Glomerular endothelial cell (primary cell): Measurements from ENCODE around the gene ARHGAP26. TPM values are rescaled to one million over a fixed set of nuclear protein-coding genes. Genes with fewer than 3 reads are reported as not detected.

Source experiments
- DNase-seq: peaks from one replicate; pipeline ENCODE4 v3.0.0-alpha.2; 2011; ENCODE audit warnings: low read depth, low spot score; ENCODE audit errors: extremely low read depth
- total RNA-seq: library from RNA; depleted of rRNA; stranded (reverse); fragments of >200 nt; gene quantifications from 2 replicates; pipeline ENCODE4 v1.2.3, GENCODE V29; 2015

The ARHGAP26 gene
- total RNA-seq, 1 donor from 2014 or later = 33.1 TPM

DNA sequence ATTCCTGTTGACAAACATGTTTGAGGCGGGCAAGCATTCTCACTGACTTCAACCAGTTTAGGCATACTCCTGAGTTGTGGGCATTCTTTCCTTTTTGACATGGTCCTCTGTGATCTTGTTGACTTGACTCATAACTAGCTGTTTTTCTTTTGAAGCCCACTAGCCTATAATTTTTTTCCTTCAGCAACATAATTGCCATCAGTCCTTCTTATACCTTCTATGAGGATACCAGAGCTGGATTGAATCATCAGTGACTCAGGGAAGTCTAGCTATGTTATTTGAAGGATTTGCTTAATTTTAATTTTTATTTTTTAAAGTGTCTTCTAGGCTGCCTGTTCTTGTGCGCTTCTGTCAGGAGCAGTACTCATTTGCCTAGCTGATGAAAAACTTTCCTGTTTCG lies 373.8 kb downstream of the ARHGAP26 start:
- DNase-seq = no peak

DNA sequence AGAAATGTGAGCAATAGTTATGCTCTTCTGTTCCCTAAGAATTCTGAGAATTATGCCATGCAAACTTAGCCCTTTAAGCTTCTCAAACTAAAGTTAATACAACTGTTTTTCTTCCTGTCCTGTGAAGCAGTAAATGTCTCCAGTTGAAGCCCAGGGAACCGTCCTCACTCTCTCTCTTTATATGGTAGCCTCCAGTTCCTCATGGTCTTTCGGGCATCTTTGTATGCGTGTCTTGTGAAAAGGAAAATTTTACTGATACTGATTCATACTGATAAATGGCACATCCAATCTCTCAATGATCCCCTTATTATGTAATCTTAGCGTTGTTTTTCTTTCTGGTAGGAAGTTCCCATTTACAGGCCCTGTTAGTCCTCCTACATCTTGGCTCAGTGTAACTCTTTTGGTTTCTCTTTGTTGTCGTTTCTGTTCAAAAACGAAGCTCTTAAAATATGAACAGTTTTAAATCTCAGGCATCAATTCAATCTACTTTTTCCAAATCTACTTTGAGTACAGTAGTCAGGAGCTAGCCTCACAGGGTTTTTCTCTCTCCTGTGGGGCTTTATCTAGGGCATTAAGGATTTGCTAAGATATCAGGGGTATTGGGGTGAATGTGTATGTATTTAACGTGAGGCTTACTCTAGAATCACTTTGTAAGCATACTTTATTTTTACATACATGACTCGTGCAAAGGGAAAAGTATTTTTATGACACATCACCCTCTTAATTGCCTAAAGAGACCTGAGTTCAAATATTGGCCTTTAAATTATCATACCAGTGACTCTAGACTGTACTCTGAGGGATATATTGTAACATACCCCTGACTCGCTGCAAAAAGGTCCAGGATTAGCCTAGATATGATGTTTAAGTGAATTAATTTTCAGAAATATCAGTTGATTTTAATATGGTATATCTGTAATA lies 375.3 kb downstream of the ARHGAP26 start:
- DNase-seq = no peak

DNA sequence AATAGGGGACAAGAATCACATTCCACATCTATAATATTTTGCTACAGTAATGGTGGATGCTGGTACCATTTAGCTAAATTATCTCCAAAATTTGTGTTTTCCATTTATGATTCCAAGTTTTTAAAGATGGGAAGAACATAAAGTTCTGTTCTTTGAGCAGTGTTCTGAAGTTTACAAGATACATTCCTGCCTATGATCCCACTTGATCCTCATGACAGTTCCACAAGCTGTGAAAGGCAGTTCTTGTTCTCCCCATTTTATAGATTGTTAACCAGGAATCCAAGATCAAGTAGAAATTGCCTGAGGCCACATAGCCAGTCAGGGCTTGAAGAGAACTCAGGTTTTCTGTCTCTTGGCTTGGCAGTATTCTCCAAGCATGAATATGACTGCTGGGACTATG lies 376.0 kb downstream of the ARHGAP26 start:
- no peak for DNase-seq

DNA sequence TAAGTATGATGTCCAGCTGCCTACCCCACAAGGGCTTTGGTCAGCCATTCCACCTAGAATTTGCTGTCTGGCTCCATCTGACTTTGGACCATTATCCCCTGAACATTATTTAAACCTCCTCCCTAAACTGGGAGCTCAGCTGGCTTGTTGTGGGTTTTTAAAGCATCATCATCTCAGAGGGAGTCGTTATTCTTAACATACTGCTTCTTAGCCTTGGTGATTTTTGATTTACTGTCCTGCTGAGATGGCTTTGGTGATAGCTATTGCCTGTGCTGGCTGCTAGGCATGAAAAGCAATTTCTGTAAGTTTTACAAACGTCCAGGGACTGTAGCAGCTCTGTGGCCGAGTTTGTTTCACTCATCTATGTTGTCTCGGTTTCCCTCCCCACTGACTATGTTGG lies 377.2 kb downstream of the ARHGAP26 start:
- no peak for DNase-seq

DNA sequence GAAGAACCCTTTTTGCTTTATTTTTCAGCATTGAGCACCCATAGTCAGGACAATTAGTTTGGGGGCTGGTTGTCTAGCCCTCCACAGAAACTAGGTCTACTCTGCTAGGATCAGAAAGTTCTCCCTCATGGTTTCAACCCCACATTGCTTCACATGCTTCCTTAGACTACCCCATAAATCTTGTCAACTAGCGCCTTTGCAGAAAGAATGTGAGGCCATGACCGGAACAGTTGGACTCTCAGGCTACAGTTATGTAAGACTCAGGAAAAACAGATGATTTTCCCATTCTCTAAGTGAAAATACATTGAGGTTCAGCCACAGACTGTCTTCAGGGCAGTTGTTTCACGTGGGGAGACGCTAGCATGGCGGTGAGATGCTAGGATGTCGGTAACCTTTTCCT lies 377.7 kb downstream of the ARHGAP26 start:
- no peak for DNase-seq

DNA sequence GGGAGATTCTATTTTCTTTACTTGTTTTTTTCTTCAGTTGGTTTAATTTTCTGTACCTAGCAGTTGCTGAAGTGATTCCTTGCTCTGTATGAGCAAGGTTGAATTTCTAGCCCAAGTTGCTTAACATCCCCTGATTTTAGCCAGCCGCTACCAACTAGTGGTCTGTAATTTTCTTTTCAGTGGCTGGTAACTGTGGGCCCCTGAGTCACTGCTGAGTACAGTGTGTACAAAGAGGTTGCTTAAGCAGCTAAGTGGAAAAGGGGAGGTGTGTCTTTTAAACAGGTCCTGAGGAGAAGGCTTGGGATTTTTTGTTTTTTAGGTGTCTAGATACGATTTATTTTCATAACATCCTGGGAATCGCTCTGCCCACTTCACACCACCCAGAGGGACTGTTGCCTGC lies 378.6 kb downstream of the ARHGAP26 start:
- no peak for DNase-seq

DNA sequence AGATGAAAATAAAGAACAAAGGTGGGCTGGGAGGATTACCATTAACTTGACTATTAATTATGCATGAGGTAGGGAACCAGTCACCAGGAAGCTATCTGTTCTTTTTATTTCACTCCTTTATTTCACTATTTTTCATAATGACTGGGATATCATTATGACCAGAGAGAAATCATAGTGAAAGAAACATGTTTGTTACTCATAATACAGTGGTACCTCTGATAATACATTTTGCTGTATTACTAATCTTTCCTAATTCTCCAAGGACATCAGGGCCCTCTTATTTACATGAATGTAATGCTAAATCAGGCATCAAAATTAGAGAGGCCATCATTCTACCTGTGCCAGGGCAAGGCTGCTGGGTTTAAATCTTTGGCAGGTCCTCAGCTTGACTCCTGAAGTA lies 379.6 kb downstream of the ARHGAP26 start:
- DNase-seq = no peak

DNA sequence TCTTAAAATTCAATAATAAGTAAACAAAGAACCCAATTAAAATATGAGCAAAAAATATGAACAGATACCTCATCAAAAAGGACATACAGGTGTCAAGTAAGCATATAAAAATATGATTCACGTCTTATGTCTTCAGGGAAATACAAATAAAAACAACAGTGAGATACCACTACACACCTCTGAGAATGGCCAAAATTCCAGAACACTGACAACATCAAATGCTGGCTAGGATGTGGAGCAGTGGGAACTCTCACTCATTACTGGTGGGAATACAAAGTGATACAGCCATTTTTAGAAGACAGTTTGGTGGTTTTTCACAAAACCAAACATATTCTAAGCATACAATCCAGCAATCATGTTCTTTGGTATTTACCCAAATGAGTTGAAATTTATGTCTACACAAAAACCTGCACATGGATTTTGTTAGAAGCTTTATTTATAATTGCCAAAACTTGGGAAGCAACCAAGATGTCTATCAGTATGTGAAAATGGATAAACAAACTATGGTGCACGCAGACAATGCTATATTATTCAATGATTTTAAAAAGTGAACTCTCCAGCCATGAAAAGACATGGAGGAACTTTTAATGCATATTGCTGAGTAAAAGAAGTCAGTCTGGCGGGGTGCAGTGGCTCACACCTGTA lies 381.0 kb downstream of the ARHGAP26 start:
- DNase-seq = no peak

DNA sequence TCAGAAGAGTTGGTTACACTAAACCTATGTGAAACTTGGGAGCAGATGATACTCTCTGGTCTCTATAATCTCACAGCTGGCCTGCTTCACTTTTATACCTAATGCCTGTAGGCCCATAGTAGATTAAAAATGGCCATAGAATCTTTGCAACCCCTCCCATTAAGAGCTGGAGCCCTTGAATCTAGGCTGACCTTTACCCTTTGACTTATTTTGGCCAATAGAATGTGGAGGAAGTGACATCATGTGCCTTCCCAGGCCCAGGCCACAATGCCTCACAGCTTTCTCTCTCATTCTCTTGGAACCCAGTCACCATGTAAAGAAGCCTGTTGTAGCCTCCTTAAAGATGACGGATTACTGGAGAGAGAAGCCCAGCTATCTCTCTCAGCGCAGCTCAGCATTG lies 382.3 kb downstream of the ARHGAP26 start:
- DNase-seq = no peak

DNA sequence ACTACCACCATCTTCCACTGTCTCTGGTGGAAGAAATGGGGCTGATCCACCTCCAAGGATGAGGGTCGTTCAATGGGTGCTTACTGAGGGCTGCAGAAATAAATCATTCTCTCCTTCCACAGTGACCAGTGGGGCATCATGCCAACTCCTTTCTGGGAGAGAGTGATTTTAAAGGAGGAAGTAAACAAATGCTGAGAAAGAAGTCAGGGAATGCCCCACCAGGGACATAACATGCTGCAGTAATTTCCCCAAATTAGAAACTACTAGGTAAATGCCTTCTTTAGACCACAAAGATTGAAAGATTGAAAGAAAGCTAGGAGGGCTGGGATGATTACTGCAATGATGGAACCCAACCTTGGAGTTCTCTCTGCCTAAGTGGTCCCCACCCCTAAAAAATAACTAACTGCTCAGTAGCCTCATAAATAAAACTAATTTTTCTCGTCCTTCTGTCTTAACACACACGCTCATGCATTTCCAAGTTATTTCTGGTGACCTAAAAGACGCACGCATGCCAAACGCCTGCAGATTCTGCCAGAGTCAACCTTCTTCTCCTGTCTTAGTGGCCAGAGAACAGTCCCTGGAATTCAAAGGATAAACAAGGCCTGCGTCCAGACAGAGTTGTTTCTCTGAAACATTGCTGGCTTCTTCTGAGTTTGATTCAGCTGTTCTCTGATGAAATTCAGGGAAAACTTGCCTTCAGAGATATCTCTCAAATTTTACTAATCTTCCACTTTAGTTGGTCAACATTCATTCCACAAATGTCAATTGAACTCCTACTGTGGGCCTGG lies 383.3 kb downstream of the ARHGAP26 start:
- no peak for DNase-seq

DNA sequence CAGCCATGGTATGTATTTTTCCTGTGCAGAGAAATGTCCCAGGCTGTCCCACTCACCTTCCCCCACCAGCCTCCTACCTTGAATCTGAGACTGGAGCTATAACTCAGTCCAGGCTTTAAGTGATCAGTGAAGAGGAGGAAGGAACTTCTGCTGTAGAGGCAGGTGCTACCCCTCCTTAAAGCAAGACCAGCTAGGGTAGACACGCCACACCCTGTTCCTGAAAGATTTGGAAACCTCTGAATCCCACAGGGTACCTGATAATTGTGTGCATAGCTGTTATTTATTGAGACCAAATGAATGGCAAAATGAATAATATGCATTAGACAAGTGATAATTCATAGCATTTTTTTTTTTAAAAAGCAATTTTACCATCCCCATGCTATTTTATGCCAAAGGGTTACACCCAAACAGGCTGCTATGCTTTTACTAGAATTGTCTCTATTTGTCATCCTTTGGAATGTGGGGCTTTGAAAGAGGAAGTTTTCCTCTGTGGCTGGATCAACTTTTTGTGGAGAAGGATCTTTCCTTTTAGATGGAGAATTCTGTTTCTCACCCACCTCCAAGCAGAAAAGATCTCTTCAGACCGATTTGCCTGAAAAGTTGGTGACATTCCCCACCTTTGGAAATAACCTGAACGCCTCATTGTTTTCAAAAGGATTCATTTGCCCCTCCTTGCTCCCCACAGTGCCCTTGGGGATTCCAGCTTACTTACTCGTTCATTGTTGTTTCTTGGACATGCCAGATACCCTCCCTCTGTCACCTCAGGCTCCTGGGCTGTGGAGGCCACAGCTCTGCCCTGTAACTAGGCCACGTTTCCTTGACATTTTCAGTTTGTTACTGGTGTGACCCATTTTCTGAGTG lies 384.6 kb downstream of the ARHGAP26 start:
- no peak for DNase-seq

DNA sequence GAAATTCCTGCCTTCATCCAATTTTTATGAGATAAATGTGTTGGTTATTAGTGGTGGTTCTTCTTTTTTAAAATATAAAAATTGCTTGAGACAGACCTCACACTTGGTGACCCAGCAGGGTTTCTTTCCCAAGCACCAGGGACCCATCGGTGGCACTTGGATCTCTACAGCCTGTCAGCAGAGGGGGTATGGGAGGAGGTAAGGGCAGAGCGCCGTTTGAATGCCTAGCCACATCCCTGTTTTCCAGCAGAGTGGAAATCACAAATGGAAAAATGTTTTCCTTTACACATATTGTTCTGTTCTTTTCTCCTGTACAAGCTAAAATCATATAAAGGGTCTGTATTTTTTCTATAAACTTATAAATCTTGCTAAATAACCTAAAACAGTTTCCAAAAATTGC lies 385.3 kb downstream of the ARHGAP26 start:
- no peak for DNase-seq

DNA sequence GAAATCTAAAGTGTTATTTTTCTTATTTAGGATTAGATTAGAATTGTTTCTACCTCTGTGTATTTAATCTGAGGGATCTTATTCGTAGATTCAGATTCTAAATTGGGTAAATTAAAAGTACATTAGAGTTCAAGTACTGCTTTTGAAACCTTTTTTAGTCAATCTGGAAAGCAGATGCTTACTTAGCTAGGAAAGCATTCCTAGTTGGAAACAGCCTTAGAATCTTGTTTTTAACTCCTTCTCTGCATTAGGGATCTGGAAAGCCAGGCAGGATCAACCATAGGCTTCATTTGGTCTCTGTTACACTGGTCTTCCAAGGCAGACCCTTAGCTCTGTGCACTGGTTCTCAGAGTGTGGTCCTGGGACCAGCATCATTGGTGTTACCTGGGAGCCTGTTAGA lies 385.9 kb downstream of the ARHGAP26 start:
- DNase-seq = no peak

DNA sequence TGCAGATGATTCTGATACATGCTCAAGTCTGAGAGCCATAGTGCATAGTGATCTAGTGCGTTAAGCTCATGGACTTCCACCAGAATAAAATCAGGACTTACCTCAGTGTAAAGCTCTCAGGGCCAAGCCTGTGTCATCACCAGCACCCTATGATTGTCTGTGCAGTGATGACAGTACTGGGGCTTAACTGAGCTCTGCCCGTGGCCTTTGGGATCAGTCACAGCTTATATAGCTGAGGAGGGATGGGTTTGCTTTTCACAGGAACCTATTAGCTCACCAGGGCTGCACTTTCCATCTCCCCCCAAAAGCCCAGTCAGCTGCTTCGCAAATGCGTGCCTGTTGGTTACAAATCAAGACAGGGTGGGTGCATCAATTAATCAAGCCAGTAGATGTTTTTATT lies 386.4 kb downstream of the ARHGAP26 start:
- DNase-seq = no peak

DNA sequence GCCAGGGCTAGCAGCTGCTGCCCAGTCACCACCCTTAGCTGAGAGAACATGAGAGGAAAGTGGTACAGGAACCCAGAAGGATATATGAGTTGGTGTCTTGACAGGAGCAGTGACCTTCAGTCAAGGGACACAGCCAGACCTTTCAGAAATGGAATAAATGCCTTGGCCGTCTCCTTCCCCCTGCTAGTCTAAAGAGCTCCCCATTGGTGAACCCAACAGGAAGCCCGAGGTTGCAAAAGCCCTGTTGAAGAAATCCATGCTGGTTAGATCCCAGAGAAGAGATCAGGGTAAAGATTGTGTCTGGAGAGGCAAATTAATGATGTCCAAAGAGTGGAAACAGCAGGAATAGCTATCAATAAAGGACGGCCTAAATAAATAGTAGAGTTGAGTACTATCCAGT lies 388.9 kb downstream of the ARHGAP26 start:
- no peak for DNase-seq

DNA sequence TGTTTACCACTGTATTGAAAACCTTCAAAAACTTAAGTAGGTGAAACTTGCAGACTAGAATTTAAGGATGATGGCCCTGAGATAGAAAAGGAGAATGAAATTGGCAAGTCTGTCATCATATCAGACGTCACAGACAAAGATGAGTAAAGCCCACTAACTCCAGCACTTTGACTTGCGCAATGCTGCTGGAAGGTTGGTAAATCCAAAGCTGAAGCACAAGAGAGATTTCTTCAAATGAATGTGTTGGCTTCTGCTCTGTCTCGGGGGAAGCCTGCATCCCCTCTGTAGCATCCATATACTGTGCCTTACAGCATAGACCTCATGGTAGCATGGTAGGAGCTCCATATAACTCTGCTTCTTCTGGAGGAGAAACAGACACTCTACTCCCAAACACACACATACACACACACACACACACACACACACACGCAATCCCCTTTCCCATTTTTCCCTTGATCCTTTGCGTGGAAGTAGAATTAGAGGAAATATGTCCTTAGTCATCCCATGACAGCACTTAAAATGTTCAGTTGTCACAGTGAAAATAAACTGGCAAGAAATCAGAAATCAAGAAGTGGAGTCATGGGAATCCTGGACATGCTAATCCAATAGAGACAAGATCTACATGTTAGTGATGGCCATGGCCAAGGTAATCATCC lies 391.8 kb downstream of the ARHGAP26 start:
- DNase-seq = no peak

DNA sequence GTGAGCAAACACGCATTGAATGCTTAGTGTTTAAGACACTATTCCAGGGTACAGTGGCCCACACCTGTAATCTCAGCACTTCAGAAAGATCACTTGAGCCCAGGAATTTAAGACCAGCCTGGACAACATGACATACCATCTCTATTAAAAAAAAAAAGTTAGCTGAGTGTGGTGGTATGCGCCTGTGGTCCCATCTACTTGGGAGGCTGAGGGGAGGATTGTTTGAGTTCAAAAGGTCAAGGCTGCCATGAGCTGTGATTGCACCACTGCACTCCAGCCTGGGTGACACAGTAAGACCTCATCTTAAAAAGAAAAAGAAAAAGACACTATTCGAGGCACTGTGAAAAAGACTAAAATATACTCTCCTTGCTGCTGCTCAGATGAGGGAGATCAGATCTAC lies 392.6 kb downstream of the ARHGAP26 start:
- no peak for DNase-seq

DNA sequence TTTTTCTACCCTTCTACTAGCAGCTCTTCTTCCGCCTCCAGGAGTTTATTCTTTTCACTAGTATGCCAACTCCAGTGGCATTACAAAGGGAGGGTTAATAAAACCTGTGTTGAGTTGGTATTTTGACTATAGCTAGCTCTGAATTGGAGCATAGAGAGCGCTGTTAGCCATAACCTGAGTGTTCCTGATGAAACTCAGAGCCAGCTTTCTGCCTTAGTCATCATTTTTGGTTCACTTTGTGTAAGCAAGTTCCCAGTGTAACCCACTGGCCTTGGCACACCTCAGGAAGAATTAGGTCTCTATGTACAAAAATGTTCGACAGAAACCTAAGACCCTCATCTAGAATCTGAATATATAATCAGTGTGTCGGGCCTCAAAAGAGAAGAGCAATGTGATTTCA lies 394.4 kb downstream of the ARHGAP26 start:
- no peak for DNase-seq

DNA sequence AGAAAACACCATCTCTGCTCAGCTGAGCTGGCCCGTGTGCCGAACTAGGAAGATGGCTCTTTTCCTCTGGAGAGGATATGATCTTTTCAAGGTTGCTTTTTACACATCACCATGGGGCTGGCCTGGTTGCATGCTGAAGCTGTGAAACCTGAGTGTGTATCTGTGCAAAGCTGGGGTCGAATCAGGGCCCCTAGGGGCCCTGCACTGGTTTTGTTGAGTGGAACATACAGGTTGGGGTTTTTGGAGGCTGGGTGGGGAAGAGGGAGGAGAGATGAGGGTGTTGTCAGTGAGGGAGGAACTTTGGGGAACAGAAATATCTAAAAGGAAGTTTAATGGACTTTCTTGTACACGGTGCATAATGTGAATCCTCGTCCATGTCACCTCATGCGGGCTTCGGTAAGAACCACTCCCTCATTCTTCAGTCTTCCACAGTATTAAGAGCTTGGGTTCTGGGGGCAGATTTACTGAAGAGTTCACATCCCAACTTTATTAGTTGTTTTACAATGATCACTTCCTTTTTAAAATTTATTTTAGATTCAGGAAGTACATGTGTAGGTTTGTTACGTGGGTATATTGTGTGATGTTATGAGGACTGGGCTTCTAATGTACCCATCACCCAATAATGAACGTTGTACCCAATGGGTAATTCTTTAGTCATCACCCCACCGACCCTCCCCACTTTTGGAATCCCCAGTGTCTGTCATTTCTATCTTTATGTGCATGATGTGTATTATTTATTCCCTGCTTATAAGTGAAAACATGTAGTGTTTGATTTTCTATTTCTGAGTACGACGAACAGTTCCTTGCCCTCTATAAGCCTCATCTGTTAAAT lies 395.1 kb downstream of the ARHGAP26 start:
- no peak for DNase-seq
